GM12878 (cell line): ENCODE data around the gene MFSD11. TPM values are rescaled to one million over a fixed set of nuclear protein-coding genes. Genes with fewer than 3 reads are reported as not detected.

ENCODE experiments used
- ATAC-seq: fragments of 200-7000 bp; cut with Tn5 transposase; 3 replicates; pipeline ENCODE4 v1.9.1; 2020; ENCODE audit warnings: mild to moderate bottlenecking, moderate library complexity
- BruUV-seq: library from RNA; stranded (reverse); fragments of 400-500 nt; replicated peaks from 2 replicates; lab custom pipeline; 2021; lab: Mats Ljungman, UMichigan
- CTCF ChIA-PET: fragments of 300-600 bp; sonication (Branson Sonifier 250); formaldehyde crosslinking; extraction: SDS; loops from one replicate; lab custom pipeline; 2021; ENCODE audit warnings: inconsistent platforms; lab: Yijun Ruan, JAX
- POLR2A ChIA-PET: fragments of 350-600 bp; formaldehyde crosslinking; extraction: SDS; loops from one replicate; lab custom pipeline; 2021; ENCODE audit warnings: inconsistent platforms; lab: Charles Lee
- RAD21 ChIA-PET: fragments of 300-600 bp; sonication (Branson Sonifier 250); formaldehyde crosslinking; loops from one replicate; lab custom pipeline; 2023; ENCODE audit warnings: antibody characterized with exemption; ENCODE audit not compliant: unreplicated experiment; lab: Charles Lee
- SMC1A ChIA-PET: fragments of 300-600 bp; sonication (Branson Sonifier 250); formaldehyde crosslinking; loops from one replicate; lab custom pipeline; 2023; ENCODE audit not compliant: unreplicated experiment, uncharacterized antibody; lab: Charles Lee
- DNase-seq: peaks from one replicate; pipeline ENCODE4 v3.0.0-alpha.2; 2011; ENCODE audit warnings: low read depth, low spot score
- FAIRE-seq: peaks from 3 replicates; lab custom pipeline; 2011; peaks lifted over from hg19 to GRCh38; lab: Jason Lieb, UNC
- H2AFZ ChIP-seq: 2 replicates; pipeline ENCODE4 v1.6.0; 2011; ENCODE audit warnings: low read depth, low read length, control low read depth; ENCODE audit not compliant: control insufficient read depth
- H3K27ac ChIP-seq: 2 replicates; pipeline ENCODE4 v1.5.1; 2011; ENCODE audit warnings: control low read depth; ENCODE audit not compliant: control insufficient read depth, insufficient read depth
- H3K27me3 ChIP-seq, 2 experiments: replicated peaks in 1 of 2; 2 replicates each; pipeline versions ENCODE4 v1.6.0 to v1.6.1; 2011; ENCODE audit warnings: low read length in 1 of 2; ENCODE audit not compliant: control insufficient read depth in 2 of 2, insufficient read depth in 2 of 2
- H3K36me3 ChIP-seq, 2 experiments: 2 replicates each; pipeline ENCODE4 v1.5.1; 2011; ENCODE audit warnings: low read length in 1 of 2; ENCODE audit not compliant: control insufficient read depth in 2 of 2, insufficient read depth in 2 of 2
- H3K4me1 ChIP-seq: 2 replicates; pipeline ENCODE4 v1.6.1; 2011; ENCODE audit warnings: mild to moderate bottlenecking, low read length, moderate library complexity, mixed read lengths; ENCODE audit not compliant: control insufficient read depth, insufficient read depth
- H3K4me2 ChIP-seq: 2 replicates; pipeline ENCODE4 v1.6.0; 2011; ENCODE audit warnings: control low read depth; ENCODE audit not compliant: control insufficient read depth, insufficient read depth
- H3K4me3 ChIP-seq: fragments of 200-600 bp; sonication (generic); 2 replicates; pipeline ENCODE4 v1.5.1; 2016
- H3K79me2 ChIP-seq: 2 replicates; pipeline ENCODE4 v1.6.0; 2011; ENCODE audit warnings: low read length; ENCODE audit not compliant: control insufficient read depth, insufficient read depth
- H3K9ac ChIP-seq: 2 replicates; pipeline ENCODE4 v1.8.0; 2011; ENCODE audit warnings: low read length, control low read depth, mixed read lengths; ENCODE audit not compliant: control insufficient read depth, insufficient read depth
- H3K9me3 ChIP-seq: replicated peaks from 3 replicates; pipeline ENCODE4 v1.5.1; 2011; ENCODE audit warnings: mild to moderate bottlenecking, low read length; ENCODE audit not compliant: control insufficient read depth, insufficient read depth
- H4K20me1 ChIP-seq: 2 replicates; pipeline ENCODE4 v1.6.0; 2011; ENCODE audit not compliant: control insufficient read depth, insufficient read depth
- ATF3 ChIP-seq: IDR thresholded peaks from 2 replicates; pipeline ENCODE4 v1.6.1; 2011; ENCODE audit warnings: low read depth, mild to moderate bottlenecking, low read length, moderate library complexity, borderline replicate concordance; ENCODE audit errors: extremely low read depth
- BCLAF1 ChIP-seq: fragments of 450-650 bp; IDR thresholded peaks from 2 replicates; pipeline ENCODE4 v1.6.1; 2017; ENCODE audit warnings: antibody characterized with exemption, mild to moderate bottlenecking, moderate library complexity
- BRCA1 ChIP-seq: IDR thresholded peaks from 2 replicates; pipeline ENCODE4 v1.6.1; 2011; ENCODE audit warnings: low read depth, low read length, improper control_type of control experiment
- CTCF ChIP-seq, 3 experiments: IDR thresholded peaks in 2 of 3; conservative IDR thresholded peaks in 1 of 3; 2 replicates each; pipeline ENCODE4 v1.5.1; 2011; ENCODE audit warnings: low read depth in 3 of 3, low read length in 3 of 3, mild to moderate bottlenecking in 3 of 3, control low read depth in 2 of 3, moderate library complexity in 2 of 3, inconsistent platforms in 1 of 3, mixed read lengths in 1 of 3; ENCODE audit not compliant: control insufficient read depth in 2 of 3, insufficient read depth in 1 of 3; ENCODE audit errors: extremely low read depth in 1 of 3
- DPF2 ChIP-seq: fragments of 450-650 bp; IDR thresholded peaks from 2 replicates; pipeline ENCODE4 v1.6.1; 2017; ENCODE audit warnings: mild to moderate bottlenecking
- EED ChIP-seq: sonication (generic); IDR thresholded peaks from 2 replicates; pipeline ENCODE4 v1.6.1; 2016; ENCODE audit warnings: antibody characterized with exemption, low read depth
- EGR1 ChIP-seq, 2 experiments: IDR thresholded peaks; 1 replicate in 1 of 2; 2 replicates in 1 of 2; pipeline ENCODE4 v1.6.1; 2011 to 2012; ENCODE audit warnings: low read depth in 2 of 2, low read length in 2 of 2, borderline replicate concordance in 1 of 2, mild to moderate bottlenecking in 1 of 2, moderate library complexity in 1 of 2
- ELK1 ChIP-seq: IDR thresholded peaks from 2 replicates; pipeline ENCODE4 v1.6.1; 2012; ENCODE audit warnings: low read depth, low read length, improper control_type of control experiment
- ESRRA ChIP-seq: IDR thresholded peaks from 2 replicates; pipeline ENCODE4 v1.6.1; 2012; ENCODE audit warnings: mild to moderate bottlenecking, low read length, improper control_type of control experiment
- IKZF1 ChIP-seq: fragments of 450-650 bp; conservative IDR thresholded peaks from 2 replicates; pipeline ENCODE4 v1.6.1; 2017; ENCODE audit warnings: antibody characterized with exemption, mild to moderate bottlenecking
- KDM1A ChIP-seq: fragments of 200-600 bp; sonication (generic); IDR thresholded peaks from 2 replicates; pipeline ENCODE4 v1.6.1; 2016; ENCODE audit warnings: borderline replicate concordance
- LARP7 ChIP-seq: fragments of 450-650 bp; IDR thresholded peaks from 2 replicates; pipeline ENCODE4 v1.6.1; 2017; ENCODE audit warnings: mild to moderate bottlenecking
- PML ChIP-seq: IDR thresholded peaks from 2 replicates; pipeline ENCODE4 v1.6.1; 2012; ENCODE audit warnings: low read length, inconsistent platforms
- RELA ChIP-seq: fragments of 450-650 bp; IDR thresholded peaks from 2 replicates; pipeline ENCODE4 v1.8.0; 2014; ENCODE audit warnings: borderline replicate concordance; ENCODE audit not compliant: partially characterized antibody
- YY1 ChIP-seq: IDR thresholded peaks from 2 replicates; pipeline ENCODE4 v1.6.1; 2011; ENCODE audit warnings: low read depth, mild to moderate bottlenecking, low read length
- ZBED1 ChIP-seq: IDR thresholded peaks from 2 replicates; pipeline ENCODE4 v1.6.1; 2016; ENCODE audit warnings: borderline replicate concordance
- WGBS: methylation state at CpG from one replicate; pipeline ENCODE4 v1.1.6; 2016; ENCODE audit warnings: low lambda C conversion rate; ENCODE audit not compliant: insufficient replicate concordance, insufficient coverage; ENCODE audit errors: missing lambda C conversion rate; 5-methylcytosine and 5-hydroxymethylcytosine counted together
- in situ Hi-C: fragments of 300-500 bp; cut with MboI; formaldehyde crosslinking; loops from 9 replicates; pipeline ENCODE4 v1.14.3; 2018; ENCODE audit warnings: mixed read lengths
- intact Hi-C: fragments of 100-400 bp; cut with micrococcal nuclease; formaldehyde crosslinking; loops from one replicate; pipeline ENCODE4 v1.14.2; 2022; ENCODE audit not compliant: unreplicated experiment
- polyA plus RNA-seq, 11 experiments: library from polyadenylated mRNA; depleted of rRNA in 4 of 11; unstranded in 6 of 11; stranded (reverse) in 5 of 11; fragments of >200 nt; fragmentation: Nextera tagmentation in 4 of 11; fragmentation: Illumina TruSeq in 1 of 11; extraction: Ambion mirVana in 4 of 11; extraction: Trizol in 1 of 11; gene quantifications; 1 replicate in 1 of 11; 2 replicates in 10 of 11; pipeline versions ENCODE4 v1.2.1 to v1.2.3, GENCODE V29; 2011 to 2016; ENCODE audit warnings: inconsistent platforms in 2 of 11, missing spikeins in 2 of 11, low read depth in 1 of 11
- total RNA-seq, 4 experiments: library from RNA; depleted of rRNA in 3 of 4; stranded (reverse); fragments of >200 nt in 3 of 4; fragmentation: Illumina TruSeq in 1 of 4; extraction: Trizol in 1 of 4; gene quantifications; 2 replicates each; pipeline versions ENCODE4 v1.2.1 to v1.2.3, GENCODE V29; 2013 to 2021

The MFSD11 gene
- total and polyA plus RNA-seq, 10 of the 15 experiments (the other 5 are each of a cell fraction or from before 2014, with no cell fraction given) = 11.0 to 19.4 (median 15.5) TPM

- no TSS peak for BruUV-seq
- Histone ChIP-seq H3K27ac (no peak overlapping the region), H3K9ac (no peak overlapping the region), H3K4me2 (no peak overlapping the region), H3K36me3 (no peaks in the 10 kb centered on the region), H3K4me1 (peaks cover 6% of the 10 kb centered on the region), H3K79me2 (no peaks in the 10 kb centered on the region), H3K4me3 (no peak overlapping the region), H3K27me3 (no peaks in the 10 kb centered on the region), H2AFZ (no peak overlapping the region), H4K20me1 (no peaks in the 10 kb centered on the region), H3K9me3 (no peaks in the 10 kb centered on the region)
- no peak for DNase-seq
- SMC1A ChIA-PET = no interaction called here
- 53% methylated on average over 3 of the region's 3 CpGs for WGBS
- POLR2A ChIA-PET = no interaction called here
- FAIRE-seq = no peak
- no peak for ATAC-seq
- CTCF ChIA-PET = no interaction called here
- TF ChIP-seq EGR1 (IDR thresholded peaks at IDR 0.05; ENCODE audit: borderline replicate concordance in 1 of 2, low read depth in 2 of 2, low read length in 2 of 2) = no peak
- no peak for TF ChIP-seq EED
- TF ChIP-seq LARP7 = no peak
- no peak for TF ChIP-seq ELK1
- no peak for TF ChIP-seq ZBED1
- TF ChIP-seq KDM1A = no peak
- no peak for TF ChIP-seq IKZF1
- TF ChIP-seq YY1 = no peak
- TF ChIP-seq BRCA1 = no peak
- TF ChIP-seq ATF3 = no peak
- TF ChIP-seq ESRRA = no peak
- no peak for TF ChIP-seq DPF2
- no peak for TF ChIP-seq RELA
- TF ChIP-seq BCLAF1 = no peak
- TF ChIP-seq CTCF (IDR thresholded peaks at IDR 0.05 in 2 of 3, conservative IDR thresholded peaks at IDR 0.05 in 1 of 3; ENCODE audit: control insufficient read depth in 2 of 3, extremely low read depth in 1 of 3, insufficient read depth in 1 of 3, low read depth in 3 of 3, low read length in 3 of 3) = no peak
- TF ChIP-seq PML = no peak
- RAD21 ChIA-PET = interaction anchor here (0.6 kb wide), 1 partner anchor 440 kb away, joined by 3 read pairs; no protein-coding TSS in a partner anchor
- in situ Hi-C loops = no loop called here
- intact Hi-C loops = no loop called here
Observed at GRCh38 chr17:76796081-76796480, 58.2 kb downstream of the MFSD11 start.
